Osteoblast (primary cell): ENCODE data around the gene LACRT. TPM values are rescaled to one million over a fixed set of nuclear protein-coding genes. Genes with fewer than 3 reads are reported as not detected.
"Not testable (repeated sequence)": the region's sequence is repeated elsewhere in the genome, so short reads cannot be mapped to it uniquely, and the experiment has no call there.

Source experiments
- DNase-seq: peaks from one replicate; pipeline ENCODE4 v3.0.0; 2011; ENCODE audit warnings: low spot score, mixed read lengths; ENCODE audit not compliant: insufficient read length; ENCODE audit errors: missing footprints
- H2AFZ ChIP-seq: 2 replicates; pipeline ENCODE4 v1.6.0; 2011; ENCODE audit warnings: mild to moderate bottlenecking, low read length
- H3K27ac ChIP-seq: 2 replicates; pipeline ENCODE4 v1.5.1; 2011; ENCODE audit warnings: mild to moderate bottlenecking, low read depth, low read length, moderate library complexity
- H3K27me3 ChIP-seq: 2 replicates; pipeline ENCODE4 v1.6.0; 2012; ENCODE audit warnings: mild to moderate bottlenecking, control low read depth, inconsistent platforms, low read length, moderate library complexity; ENCODE audit not compliant: insufficient read depth
- H3K36me3 ChIP-seq: 2 replicates; pipeline ENCODE4 v1.5.1; 2011; ENCODE audit warnings: mild to moderate bottlenecking, low read length, control low read depth, moderate library complexity; ENCODE audit not compliant: insufficient read depth
- H3K4me1 ChIP-seq: 2 replicates; pipeline ENCODE4 v1.5.1; 2011; ENCODE audit warnings: mild to moderate bottlenecking, low read length, control low read depth, moderate library complexity; ENCODE audit not compliant: insufficient read depth
- H3K4me2 ChIP-seq: 2 replicates; pipeline ENCODE4 v1.6.0; 2011; ENCODE audit warnings: mild to moderate bottlenecking, low read length; ENCODE audit not compliant: insufficient read depth
- H3K4me3 ChIP-seq: fragments of 200-600 bp; sonication (generic); 3 replicates; pipeline ENCODE4 v1.5.1; 2012; ENCODE audit warnings: mild to moderate bottlenecking, low read length, inconsistent platforms; ENCODE audit not compliant: insufficient read depth
- H3K79me2 ChIP-seq: 2 replicates; pipeline ENCODE4 v1.6.0; 2012; ENCODE audit warnings: mild to moderate bottlenecking, low read length, control low read depth, inconsistent platforms; ENCODE audit not compliant: insufficient read depth
- H3K9me3 ChIP-seq: 2 replicates; pipeline ENCODE4 v1.5.1; 2011; ENCODE audit warnings: low read depth, low read length, control low read depth
- H4K20me1 ChIP-seq: 2 replicates; pipeline ENCODE4 v1.6.0; 2012; ENCODE audit warnings: mild to moderate bottlenecking, low read length, control low read depth; ENCODE audit not compliant: insufficient read depth
- total RNA-seq: library from RNA; depleted of rRNA; stranded (reverse); fragments of >200 nt; gene quantifications from 2 replicates; pipeline ENCODE4 v1.2.3, GENCODE V29; 2012
- TF ChIP-seq, protein P1 (sequence below): IDR thresholded peaks from 2 replicates; pipeline ENCODE4 v1.5.1; 2011; ENCODE audit warnings: mild to moderate bottlenecking, low read depth, low read length, moderate library complexity; ENCODE audit errors: extremely low read depth

LACRT gene
- total RNA-seq, 1 donor = not detected

DNA sequence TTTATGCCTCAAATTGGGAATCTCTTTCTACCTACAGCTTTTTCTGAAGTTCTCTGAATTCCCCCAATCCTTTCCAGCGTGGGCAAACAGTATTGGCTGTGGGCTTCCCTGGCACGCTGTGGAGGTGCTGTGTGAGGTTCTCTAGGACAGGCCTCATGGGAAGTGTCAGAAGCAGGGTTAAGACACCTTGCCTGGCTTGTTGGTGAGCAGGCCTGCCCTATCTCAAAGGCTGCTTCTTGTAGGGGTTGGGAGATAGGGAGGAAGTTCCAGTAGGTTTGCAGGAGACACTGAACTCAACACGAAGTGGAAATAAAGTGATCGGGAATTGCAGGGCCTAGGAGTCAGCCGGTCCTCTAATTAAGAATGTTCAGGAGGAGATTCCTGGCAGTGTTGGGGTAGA is 43.4 kb upstream of the LACRT start:
- H3K4me3 ChIP-seq = no peak overlapping the region
- H3K79me2 ChIP-seq = no peaks in the 10 kb centered on the region
- DNase-seq = no peak
- H3K27ac ChIP-seq = no peak overlapping the region
- no peak overlapping the region for H2AFZ ChIP-seq
- TF ChIP-seq, protein P1, sequence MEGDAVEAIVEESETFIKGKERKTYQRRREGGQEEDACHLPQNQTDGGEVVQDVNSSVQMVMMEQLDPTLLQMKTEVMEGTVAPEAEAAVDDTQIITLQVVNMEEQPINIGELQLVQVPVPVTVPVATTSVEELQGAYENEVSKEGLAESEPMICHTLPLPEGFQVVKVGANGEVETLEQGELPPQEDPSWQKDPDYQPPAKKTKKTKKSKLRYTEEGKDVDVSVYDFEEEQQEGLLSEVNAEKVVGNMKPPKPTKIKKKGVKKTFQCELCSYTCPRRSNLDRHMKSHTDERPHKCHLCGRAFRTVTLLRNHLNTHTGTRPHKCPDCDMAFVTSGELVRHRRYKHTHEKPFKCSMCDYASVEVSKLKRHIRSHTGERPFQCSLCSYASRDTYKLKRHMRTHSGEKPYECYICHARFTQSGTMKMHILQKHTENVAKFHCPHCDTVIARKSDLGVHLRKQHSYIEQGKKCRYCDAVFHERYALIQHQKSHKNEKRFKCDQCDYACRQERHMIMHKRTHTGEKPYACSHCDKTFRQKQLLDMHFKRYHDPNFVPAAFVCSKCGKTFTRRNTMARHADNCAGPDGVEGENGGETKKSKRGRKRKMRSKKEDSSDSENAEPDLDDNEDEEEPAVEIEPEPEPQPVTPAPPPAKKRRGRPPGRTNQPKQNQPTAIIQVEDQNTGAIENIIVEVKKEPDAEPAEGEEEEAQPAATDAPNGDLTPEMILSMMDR = no peak
- no peaks in the 10 kb centered on the region for H3K36me3 ChIP-seq
- H3K4me1 ChIP-seq = no peaks in the 10 kb centered on the region
- H3K4me2 ChIP-seq = no peak overlapping the region
- no peaks in the 10 kb centered on the region for H3K27me3 ChIP-seq
- no peaks in the 10 kb centered on the region for H4K20me1 ChIP-seq
- no peaks in the 10 kb centered on the region for H3K9me3 ChIP-seq

DNA sequence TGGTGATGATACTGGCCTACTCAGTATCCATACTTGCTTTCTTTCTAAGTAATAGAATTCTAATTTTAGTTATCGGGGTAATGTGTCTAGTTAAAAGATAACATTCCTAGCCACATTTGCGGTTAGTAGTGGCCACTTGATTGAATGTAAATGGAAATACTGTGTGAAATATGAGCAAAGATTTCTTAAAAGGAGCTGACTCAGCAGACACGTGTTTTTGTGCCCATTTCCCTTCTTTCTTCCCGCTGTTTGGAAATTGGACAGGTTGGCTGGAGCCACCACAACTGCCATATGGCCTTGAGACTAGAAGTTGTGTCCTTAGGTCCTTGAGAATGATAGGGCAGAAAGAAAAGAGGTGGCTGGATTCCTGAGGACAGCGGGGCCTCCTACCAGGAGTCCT is 33.2 kb upstream of the LACRT start:
- TF ChIP-seq, protein P1 = no peak
- Histone ChIP-seq H3K4me1 (no peaks in the 10 kb centered on the region), H3K27ac (no peak overlapping the region), H3K4me2 (no peak overlapping the region), H3K27me3 (peaks cover 4% of the 10 kb centered on the region), H3K79me2 (no peaks in the 10 kb centered on the region), H3K4me3 (no peak overlapping the region), H3K36me3 (no peaks in the 10 kb centered on the region), H4K20me1 (no peaks in the 10 kb centered on the region), H2AFZ (no peak overlapping the region), H3K9me3 (no peaks in the 10 kb centered on the region)
- DNase-seq = no peak

DNA sequence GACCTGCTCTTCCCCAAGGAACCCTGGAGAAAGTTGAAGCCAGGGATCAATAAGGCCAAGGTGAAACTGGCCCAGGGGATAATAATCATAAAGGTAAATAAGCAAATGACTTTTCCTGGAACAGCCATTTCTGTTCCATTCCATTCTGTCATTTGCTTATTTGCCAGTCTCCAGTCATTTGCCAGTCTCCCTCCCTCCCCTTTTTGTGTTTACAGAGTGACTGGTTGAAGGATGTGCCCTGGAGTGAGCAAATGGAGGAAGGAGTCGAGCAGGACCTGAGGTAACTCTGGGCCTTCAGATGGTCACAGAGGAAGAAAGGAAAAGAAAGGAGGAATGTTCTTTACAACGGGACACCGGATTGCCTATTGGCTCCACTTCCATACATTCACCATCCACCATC is 31.3 kb upstream of the LACRT start:
- Histone ChIP-seq H3K27ac (no peak overlapping the region), H3K9me3 (no peaks in the 10 kb centered on the region), H3K36me3 (no peaks in the 10 kb centered on the region), H3K79me2 (no peaks in the 10 kb centered on the region), H2AFZ (no peak overlapping the region), H3K4me1 (no peaks in the 10 kb centered on the region), H3K4me3 (no peak overlapping the region), H3K4me2 (no peak overlapping the region), H3K27me3 (no peaks in the 10 kb centered on the region), H4K20me1 (no peaks in the 10 kb centered on the region)
- no peak for DNase-seq
- TF ChIP-seq, protein P1 = no peak

DNA sequence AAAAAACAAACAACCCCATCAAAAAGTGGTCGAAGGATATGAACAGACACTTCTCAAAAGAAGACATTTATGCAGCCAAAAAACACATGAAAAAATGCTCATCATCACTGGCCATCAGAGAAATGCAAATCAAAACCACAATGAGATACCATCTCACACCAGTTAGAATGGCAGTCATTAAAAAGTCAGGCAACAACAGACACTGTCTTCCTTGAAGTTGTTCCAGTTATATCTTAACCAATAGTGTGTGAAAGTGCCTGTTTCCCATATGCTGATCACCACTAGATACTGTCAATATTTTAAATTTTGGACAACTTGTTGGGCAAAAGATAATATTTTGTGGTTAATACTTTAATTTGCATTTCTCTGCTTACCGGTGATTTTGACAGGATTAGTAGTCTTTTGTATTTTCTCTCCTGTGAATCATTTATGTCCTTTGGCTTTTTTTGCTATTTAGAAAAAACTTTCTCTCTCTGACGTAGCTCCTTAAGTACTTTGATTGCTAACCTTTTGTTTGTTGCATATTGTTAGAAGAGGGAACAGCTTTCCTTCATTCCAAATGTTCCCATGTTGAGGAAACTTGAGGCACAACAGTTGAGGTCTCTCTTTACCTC is 30.4 kb upstream of the LACRT start:
- DNase-seq, H3K4me2 ChIP-seq, H3K36me3 ChIP-seq, H4K20me1 ChIP-seq, H3K9me3 ChIP-seq, H3K4me1 ChIP-seq, H3K4me3 ChIP-seq, H3K27me3 ChIP-seq, H3K27ac ChIP-seq, H2AFZ ChIP-seq, H3K79me2 ChIP-seq: not testable (repeated sequence)
